MCF 10A (cell line): ENCODE data around the gene TDP1. TPM values are rescaled to one million over a fixed set of nuclear protein-coding genes. Genes with fewer than 3 reads are reported as not detected.

ENCODE experiments used
- Bru-seq: library from RNA; stranded (reverse); fragments of 400-500 nt; gene quantifications from one replicate; lab custom pipeline; 2021; lab: Mats Ljungman, UMichigan
- BruChase-seq, 2 experiments: library from RNA; stranded (reverse); fragments of 400-500 nt; gene quantifications; one replicate each; lab custom pipeline; 2021; lab: Mats Ljungman, UMichigan
- BruUV-seq: library from RNA; stranded (reverse); fragments of 400-500 nt; replicated peaks from 2 replicates; lab custom pipeline; 2021; lab: Mats Ljungman, UMichigan
- CTCF ChIA-PET: fragments of 300-600 bp; sonication (Branson Sonifier 250); formaldehyde crosslinking; extraction: SDS; loops from one replicate; lab custom pipeline; 2021; ENCODE audit warnings: antibody characterized with exemption, inconsistent platforms; lab: Yijun Ruan, JAX
- POLR2A ChIA-PET: fragments of 300-600, 350-650 bp; sonication (Branson Sonifier 250); formaldehyde crosslinking; extraction: SDS; loops from one replicate; lab custom pipeline; 2020; ENCODE audit warnings: antibody characterized with exemption, inconsistent platforms; lab: Yijun Ruan, JAX
- DNase-seq: peaks from one replicate; pipeline ENCODE4 v3.0.0-alpha.2; 2018; ENCODE audit not compliant: unreplicated experiment
- H3K27ac Mint-ChIP-seq: one replicate; pipeline ENCODE4 v1.8.0; 2022; ENCODE audit warnings: mild to moderate bottlenecking, low read depth, mixed read lengths; ENCODE audit not compliant: unreplicated experiment
- H3K27me3 Mint-ChIP-seq: one replicate; pipeline ENCODE4 v1.8.0; 2022; ENCODE audit warnings: mixed read lengths; ENCODE audit not compliant: insufficient read depth, unreplicated experiment
- H3K36me3 Mint-ChIP-seq: one replicate; pipeline ENCODE4 v1.8.0; 2022; ENCODE audit warnings: mild to moderate bottlenecking, moderate library complexity, mixed read lengths; ENCODE audit not compliant: insufficient read depth, unreplicated experiment
- H3K4me1 Mint-ChIP-seq: one replicate; pipeline ENCODE4 v1.8.0; 2022; ENCODE audit warnings: mixed read lengths; ENCODE audit not compliant: insufficient read depth, unreplicated experiment
- H3K4me3 Mint-ChIP-seq: one replicate; pipeline ENCODE4 v1.8.0; 2022; ENCODE audit warnings: mild to moderate bottlenecking, moderate library complexity, mixed read lengths; ENCODE audit not compliant: unreplicated experiment
- H3K9me3 Mint-ChIP-seq: one replicate; pipeline ENCODE4 v1.8.0; 2022; ENCODE audit warnings: mixed read lengths; ENCODE audit not compliant: unreplicated experiment
- CTCF ChIP-seq: fragments of 200-600 bp; IDR thresholded peaks from one replicate; pipeline ENCODE4 v1.8.0; 2022; ENCODE audit warnings: antibody characterized with exemption, mild to moderate bottlenecking; ENCODE audit not compliant: unreplicated experiment
- intact Hi-C: fragments of 100-400 bp; cut with micrococcal nuclease; formaldehyde crosslinking; loops from 2 replicates; pipeline ENCODE4 v1.14.1; 2022
- long read RNA-seq: library from polyadenylated mRNA; stranded (forward); transcript quantifications from one replicate; pipeline ENCODE4 v2.0.0, GENCODE V29; 2022
- total RNA-seq: library from RNA; stranded (reverse); gene quantifications from 2 replicates; pipeline ENCODE4 v1.2.3, GENCODE V29; 2022

TDP1 gene
- total RNA-seq (13.3 and 16.3 TPM in 2 replicates), Bru-seq, nascent RNA (percentile 69 among the genes with signal in this experiment), BruChase-seq, experiment 1, labeled RNA remaining after a 6-hour chase (percentile 50 among the genes with signal in this experiment), BruChase-seq, experiment 2, labeled RNA remaining after a 2-hour chase (percentile 63 among the genes with signal in this experiment)
- long read RNA-seq, transcript TDP1-203 (16 exons, 2,068 nt): major isoform, 9 of 48 reads
- long read RNA-seq, transcript TDP1-201 (17 exons, 3,702 nt): minor isoform, 5 of 48 reads
- long read RNA-seq, partial matches to known transcripts: 10 of 48 reads
- long read RNA-seq, other reads (novel, unspliced or antisense): 22 of 48 reads

GRCh38 chr14:89955745-89956660 is at the start of gene TDP1:
Gene TDP1, plus strand, starts transcription at chr14:89955927. Its CDS starts 7,188 bp downstream, at chr14:89963115.
- Mint-ChIP-seq H3K27me3 (no peaks in the 10 kb centered on the region), H3K4me1 (peaks cover 19% of the 10 kb centered on the region), H3K9me3 (no peaks in the 10 kb centered on the region), H3K36me3 (peaks cover 8% of the 10 kb centered on the region), H3K27ac (peak within 1 kb of the TSS; percentile 94), H3K4me3 (peak within 1 kb of the TSS; percentile 88)
- peak; percentile 96 for DNase-seq
- BruUV-seq: no TSS peak
- CTCF ChIA-PET: interaction anchor here (1.3 to 3.3 kb wide), 3 partner anchors 15 to 280 kb away, joined by 3 to 26 read pairs (median 6); no protein-coding TSS in a partner anchor
- intact Hi-C loops: loop anchor here (1.0 to 10.0 kb wide), 2 partner anchors 279 to 439 kb away; partner anchors contain the start of gene CALM1
- POLR2A ChIA-PET: interaction anchor here (0.6 to 1.9 kb wide), 17 partner anchors 8 to 1170 kb away, joined by 3 to 11 read pairs (median 4); partner anchors contain the start of genes PSMC1 and TTC8
- TF ChIP-seq CTCF: no peak

DNA sequence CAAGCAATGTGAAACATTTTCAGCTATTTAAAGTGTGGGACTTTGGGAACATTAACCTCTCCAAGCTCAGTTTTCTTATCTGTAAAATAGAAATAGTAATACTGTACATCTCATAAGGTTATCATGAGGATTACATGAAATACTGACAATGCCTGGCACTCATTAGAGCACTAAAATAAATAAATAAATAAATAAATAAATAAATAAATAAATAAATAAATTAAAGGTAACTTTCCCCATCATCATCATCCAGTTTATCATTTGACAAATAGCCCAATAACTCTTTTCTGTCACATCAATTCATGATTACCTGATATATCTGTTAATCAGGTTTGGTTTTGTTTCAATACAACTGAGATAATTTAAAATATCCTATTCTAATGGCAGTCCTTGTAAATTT is 49.7 kb upstream of the TDP1 start:
- no TSS peak for BruUV-seq
- DNase-seq: no peak
- H3K27ac Mint-ChIP-seq: no peak overlapping the region
- H3K27me3 Mint-ChIP-seq: no peaks in the 10 kb centered on the region
- no peaks in the 10 kb centered on the region for H3K9me3 Mint-ChIP-seq
- POLR2A ChIA-PET: no interaction called here
- H3K36me3 Mint-ChIP-seq: no peaks in the 10 kb centered on the region
- no peaks in the 10 kb centered on the region for H3K4me1 Mint-ChIP-seq
- intact Hi-C loops: no loop called here
- TF ChIP-seq CTCF: no peak
- CTCF ChIA-PET: interaction anchor here (0.9 kb wide), 1 partner anchor 1037 kb away, joined by 3 read pairs; no protein-coding TSS in a partner anchor
- H3K4me3 Mint-ChIP-seq: no peak overlapping the region

DNA sequence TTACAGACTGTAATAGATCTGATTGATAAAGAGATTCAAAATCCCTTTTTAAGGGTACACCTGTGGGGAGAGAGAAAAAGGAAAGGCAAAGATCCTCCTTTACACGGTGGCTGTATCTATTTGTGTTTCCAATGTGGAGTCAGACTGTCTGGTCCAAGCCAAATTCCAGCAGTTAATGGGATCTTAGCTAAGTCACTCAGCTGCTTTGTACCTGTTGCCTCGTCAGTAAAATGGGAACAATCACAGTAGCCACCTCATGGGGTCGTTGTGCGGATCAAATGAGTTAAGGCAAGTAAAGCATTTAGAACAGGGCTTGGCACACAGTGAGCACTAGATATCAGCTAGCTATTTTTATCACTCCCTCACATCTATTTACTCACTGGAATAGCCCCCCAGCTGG is 48.1 kb upstream of the TDP1 start:
- ChIA-PET POLR2A (no interaction called here), CTCF (interaction anchor here (0.6 to 1.6 kb wide), 3 partner anchors 80 to 881 kb away, joined by 4 to 6 read pairs (median 4); no protein-coding TSS in a partner anchor)
- H3K36me3 Mint-ChIP-seq: no peaks in the 10 kb centered on the region
- BruUV-seq: no TSS peak
- H3K27me3 Mint-ChIP-seq: no peaks in the 10 kb centered on the region
- no peaks in the 10 kb centered on the region for H3K9me3 Mint-ChIP-seq
- H3K4me3 Mint-ChIP-seq: no peak overlapping the region
- no peaks in the 10 kb centered on the region for H3K4me1 Mint-ChIP-seq
- TF ChIP-seq CTCF: no peak
- DNase-seq: no peak
- H3K27ac Mint-ChIP-seq: no peak overlapping the region
- intact Hi-C loops: no loop called here
